Upper lobe of left lung (tissue), 4 donors: ENCODE measurements around the gene LIPG.

ENCODE experiments used
- CTCF ChIP-seq, 6 experiments: fragments of 450-650 bp in 4 of 6; fragments of 200-600 bp in 2 of 6; sonication (generic) in 2 of 6; IDR thresholded peaks; one replicate each; pipeline ENCODE4 v1.5.1; 2016 to 2019; ENCODE audit warnings: antibody characterized with exemption in 6 of 6
- POLR2A ChIP-seq, 4 donors: fragments of 450-650 bp; IDR thresholded peaks; one replicate each; pipeline ENCODE4 v1.5.1; 2016 to 2017; ENCODE audit warnings: antibody characterized with exemption in 4 of 4, mild to moderate bottlenecking in 2 of 4

- TF ChIP-seq CTCF (IDR thresholded peaks at IDR 0.05) (no peak), POLR2A (IDR thresholded peaks at IDR 0.05) (no peak)
Observed at GRCh38 chr18:49555641-49556040, 6.2 kb upstream of the LIPG start.
